Inflammatory macrophage treated with lipopolysaccharide for 1 hour (primary cell): Measurements from ENCODE around the gene CRNKL1.

Source experiments
- DNase-seq, 2 donors: peaks; one replicate each; pipeline ENCODE4 v3.0.0-alpha.2; 2020 to 2022

The CRNKL1 gene

GRCh38 chr20:20052074-20052970 is at the start of gene CRNKL1, which contains the start of gene CFAP61:
Gene CRNKL1, minus strand, starts transcription at chr20:20052466. Its CDS starts 124 bp downstream, at chr20:20052342.
Gene CFAP61, plus strand, starts transcription at chr20:20052532. Its CDS starts 4,122 bp downstream, at chr20:20056654.
- peak; percentile 94 to 99 for DNase-seq

- DNase-seq = no peak
These were observed 48.6 kb upstream of the CRNKL1 start for GRCh38 chr20:20100881-20101280.

GRCh38 chr20:20096421-20096820 is 44.2 kb upstream of the CRNKL1 start:
- no peak for DNase-seq

GRCh38 chr20:20095114-20095872 is 43.0 kb upstream of the CRNKL1 start:
- no peak for DNase-seq

GRCh38 chr20:20094410-20094809 is 42.1 kb upstream of the CRNKL1 start:
- DNase-seq = no peak

GRCh38 chr20:20092827-20093226 is 40.6 kb upstream of the CRNKL1 start:
- no peak for DNase-seq

- DNase-seq = peak in 1 of 2 donors; percentile 33
These were observed 37.7 kb upstream of the CRNKL1 start for GRCh38 chr20:20089939-20090338.

GRCh38 chr20:20089018-20089417 is 36.8 kb upstream of the CRNKL1 start:
- no peak for DNase-seq

- no peak for DNase-seq
These were observed 33.5 kb upstream of the CRNKL1 start for GRCh38 chr20:20085812-20086211.

- no peak for DNase-seq
These were observed 32.8 kb upstream of the CRNKL1 start for GRCh38 chr20:20085071-20085470.

GRCh38 chr20:20084296-20084752 is 32.1 kb upstream of the CRNKL1 start:
- DNase-seq = no peak

GRCh38 chr20:20083807-20084206 is 31.5 kb upstream of the CRNKL1 start:
- DNase-seq = peak; percentile 31 to 43

- DNase-seq = no peak
These were observed 27.0 kb upstream of the CRNKL1 start for GRCh38 chr20:20079102-20079784.

- no peak for DNase-seq
These were observed 25.8 kb upstream of the CRNKL1 start for GRCh38 chr20:20078041-20078440.

GRCh38 chr20:20076297-20077065 is 24.2 kb upstream of the CRNKL1 start:
- peak; percentile 52 to 61 for DNase-seq

- DNase-seq = no peak
These were observed 22.8 kb upstream of the CRNKL1 start for GRCh38 chr20:20075032-20075431.

- DNase-seq = no peak
These were observed 21.6 kb upstream of the CRNKL1 start for GRCh38 chr20:20073801-20074371.

GRCh38 chr20:20070871-20071726 is 18.8 kb upstream of the CRNKL1 start:
- no peak for DNase-seq

GRCh38 chr20:20065361-20065760 is 13.1 kb upstream of the CRNKL1 start:
- no peak for DNase-seq

GRCh38 chr20:20063941-20064702 is 11.9 kb upstream of the CRNKL1 start:
- no peak for DNase-seq
